Coronary artery (tissue), 2 donors: Measurements from ENCODE around the gene CAPZB.
"Not testable (repeated sequence)": the region's sequence is repeated elsewhere in the genome, so short reads cannot be mapped to it uniquely, and the experiment has no call there.

Experiments
- DNase-seq: peaks from one replicate; pipeline ENCODE4 v3.0.0-alpha.2; 2017; ENCODE audit warnings: low spot score
- H3K27ac ChIP-seq, 2 donors: fragments of 200-600 bp; sonication (generic); one replicate each; pipeline ENCODE4 v1.5.1; 2016 to 2019
- H3K4me3 ChIP-seq: fragments of 200-600 bp; sonication (generic); 2 replicates; pipeline ENCODE4 v1.5.1; 2016; ENCODE audit warnings: mild to moderate bottlenecking, moderate library complexity
- TF ChIP-seq, protein P1 (sequence below): fragments of 200-600 bp; sonication (generic); IDR thresholded peaks from one replicate; pipeline ENCODE4 v1.5.1; 2019; ENCODE audit warnings: antibody characterized with exemption

CAPZB gene

GRCh38 chr1:19512545-19512944 lies 27.2 kb upstream of the CAPZB start:
- H3K27ac ChIP-seq: no peak overlapping the region
- no peak for DNase-seq
- H3K4me3 ChIP-seq: no peak overlapping the region
- TF ChIP-seq, protein P1, sequence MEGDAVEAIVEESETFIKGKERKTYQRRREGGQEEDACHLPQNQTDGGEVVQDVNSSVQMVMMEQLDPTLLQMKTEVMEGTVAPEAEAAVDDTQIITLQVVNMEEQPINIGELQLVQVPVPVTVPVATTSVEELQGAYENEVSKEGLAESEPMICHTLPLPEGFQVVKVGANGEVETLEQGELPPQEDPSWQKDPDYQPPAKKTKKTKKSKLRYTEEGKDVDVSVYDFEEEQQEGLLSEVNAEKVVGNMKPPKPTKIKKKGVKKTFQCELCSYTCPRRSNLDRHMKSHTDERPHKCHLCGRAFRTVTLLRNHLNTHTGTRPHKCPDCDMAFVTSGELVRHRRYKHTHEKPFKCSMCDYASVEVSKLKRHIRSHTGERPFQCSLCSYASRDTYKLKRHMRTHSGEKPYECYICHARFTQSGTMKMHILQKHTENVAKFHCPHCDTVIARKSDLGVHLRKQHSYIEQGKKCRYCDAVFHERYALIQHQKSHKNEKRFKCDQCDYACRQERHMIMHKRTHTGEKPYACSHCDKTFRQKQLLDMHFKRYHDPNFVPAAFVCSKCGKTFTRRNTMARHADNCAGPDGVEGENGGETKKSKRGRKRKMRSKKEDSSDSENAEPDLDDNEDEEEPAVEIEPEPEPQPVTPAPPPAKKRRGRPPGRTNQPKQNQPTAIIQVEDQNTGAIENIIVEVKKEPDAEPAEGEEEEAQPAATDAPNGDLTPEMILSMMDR: no peak

GRCh38 chr1:19511116-19511515 lies 25.8 kb upstream of the CAPZB start:
- no peak overlapping the region for H3K4me3 ChIP-seq
- DNase-seq: no peak
- TF ChIP-seq, protein P1: no peak

GRCh38 chr1:19509647-19510046 lies 24.3 kb upstream of the CAPZB start:
- DNase-seq, H3K27ac ChIP-seq, H3K4me3 ChIP-seq: not testable (repeated sequence)

More at GRCh38 chr1:19511116-19511515, 25.8 kb upstream of the CAPZB start:
- no peak overlapping the region for H3K27ac ChIP-seq

DNA sequence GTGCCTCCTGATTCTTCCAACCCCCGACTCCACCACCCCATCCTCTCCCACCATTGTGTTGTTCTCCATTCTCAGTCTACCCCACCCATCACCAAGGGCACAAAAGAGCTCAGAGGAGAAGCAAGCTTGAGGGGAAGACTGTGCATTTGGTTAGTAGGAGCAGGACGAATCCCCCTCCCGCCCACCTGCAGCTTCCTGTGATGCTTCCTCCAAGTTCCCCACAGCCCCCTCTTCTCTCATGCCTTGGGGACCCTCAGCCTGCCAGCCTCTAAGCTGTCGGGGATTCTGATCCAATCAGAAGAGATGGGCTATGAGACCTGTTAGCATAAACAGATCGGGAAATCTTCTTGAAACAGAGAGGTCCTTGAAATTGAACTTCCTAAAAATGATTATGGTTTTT lies 22.2 kb upstream of the CAPZB start:
- TF ChIP-seq, protein P1: no peak
- Histone ChIP-seq H3K4me3 (no peak overlapping the region), H3K27ac (peak overlapping the region in 1 of 2 donors; percentile 45)
- no peak for DNase-seq

DNA sequence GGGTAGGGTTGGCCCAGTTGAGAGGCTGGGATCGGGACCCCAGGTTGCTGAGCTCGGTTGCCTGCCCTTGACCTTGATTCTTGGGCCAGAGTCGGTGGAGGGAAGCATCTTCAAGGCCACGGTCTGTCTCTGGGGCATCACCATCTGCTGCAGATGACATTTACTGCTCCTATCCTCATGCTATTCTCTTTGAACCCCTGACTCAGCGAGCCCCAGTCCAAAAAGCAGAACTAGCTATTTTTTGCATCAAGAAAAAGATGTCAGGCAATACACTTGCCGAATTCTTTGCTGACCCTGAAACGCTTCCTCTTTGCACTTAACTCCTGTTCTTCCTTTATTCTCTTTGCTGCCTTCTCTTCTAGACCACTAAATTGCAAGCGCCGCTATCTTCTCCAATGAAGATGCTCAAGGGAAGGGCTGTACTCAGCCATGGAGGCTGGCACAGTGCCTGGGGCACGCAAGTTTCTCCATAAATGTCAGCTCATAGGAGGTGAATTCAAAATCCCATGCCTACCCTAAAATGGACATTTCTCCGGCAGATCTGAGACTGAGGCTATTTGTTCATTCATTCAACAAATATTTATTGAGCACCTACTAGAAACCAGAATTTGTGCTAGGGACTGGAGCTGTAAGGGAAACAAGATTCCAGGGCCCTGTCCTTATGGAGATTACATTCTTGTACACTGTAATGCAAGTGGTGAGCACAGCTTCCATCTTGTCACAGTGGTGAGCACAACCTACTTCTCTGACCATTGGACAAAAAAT lies 20.5 kb upstream of the CAPZB start:
- H3K27ac ChIP-seq: peak overlapping the region; percentile 38 to 81
- TF ChIP-seq, protein P1: no peak
- no peak for DNase-seq
- H3K4me3 ChIP-seq: peak overlapping the region; percentile 34

- TF ChIP-seq, protein P1: no peak
- no peak for DNase-seq
- Histone ChIP-seq H3K27ac (peak overlapping the region; percentile 38 to 81), H3K4me3 (peak overlapping the region; percentile 34)
Observed at GRCh38 chr1:19504796-19505692, 19.7 kb upstream of the CAPZB start.

DNA sequence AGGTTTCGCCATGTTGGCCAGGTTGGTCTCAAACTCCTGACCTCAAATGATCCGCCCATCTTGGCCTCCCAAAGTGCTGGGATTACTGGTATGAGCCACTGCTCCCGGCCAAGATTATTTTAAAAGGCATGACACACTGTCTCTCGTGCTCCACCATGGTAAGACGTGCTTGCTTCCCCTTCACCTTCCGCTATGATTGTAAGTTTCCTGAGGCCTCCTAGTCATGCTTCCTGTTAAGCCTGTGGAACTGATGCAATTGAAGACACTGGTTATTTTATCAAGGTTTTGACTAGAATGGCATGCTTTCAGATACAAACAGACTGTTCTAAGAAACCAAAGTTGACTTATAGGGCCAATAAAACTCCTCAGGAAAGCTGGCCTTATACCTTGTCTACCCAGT lies 16.9 kb upstream of the CAPZB start:
- not testable (repeated sequence) for H3K4me3 ChIP-seq, DNase-seq, H3K27ac ChIP-seq

GRCh38 chr1:19499887-19500286 lies 14.5 kb upstream of the CAPZB start:
- not testable (repeated sequence) for H3K27ac ChIP-seq, DNase-seq, H3K4me3 ChIP-seq

DNA sequence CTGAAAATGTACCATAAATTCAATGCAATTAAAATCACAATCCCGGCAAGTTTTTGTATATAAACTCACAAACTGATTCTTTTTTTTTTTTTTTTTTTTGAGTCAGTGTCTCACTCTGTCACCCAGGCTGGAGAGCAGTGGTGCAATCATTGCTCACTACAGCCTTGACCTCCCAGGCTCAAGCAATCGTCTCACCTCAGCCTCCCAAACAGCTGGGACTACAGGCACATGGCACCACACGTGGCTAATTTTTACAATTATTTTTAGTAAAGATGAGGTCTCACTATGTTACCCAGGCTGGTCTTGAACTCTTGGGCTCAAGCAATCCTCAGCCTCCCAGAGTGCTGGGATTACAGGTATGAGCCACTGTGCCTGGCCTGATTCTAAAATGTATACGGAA lies 12.1 kb upstream of the CAPZB start:
- not testable (repeated sequence) for H3K27ac ChIP-seq, DNase-seq, H3K4me3 ChIP-seq
